ENCODE results near the gene ADIPOR2. TPM values are rescaled to one million over a fixed set of nuclear protein-coding genes. Genes with fewer than 3 reads are reported as not detected.

Gene ADIPOR2
- total and polyA plus RNA-seq, 2 of the 4 experiments (the other 2 are of a cell fraction), result 20.0 to 24.9 TPM

GRCh38 chr12:1758887-1759286 is 68.0 kb downstream of the ADIPOR2 start:
- no peak overlapping the region for H2BK15ac ChIP-seq (ENCODE audit: low read depth, low read length)
- H3K4ac ChIP-seq (ENCODE audit: low read depth, low read length), result no peak overlapping the region
- intact Hi-C loops (cut with micrococcal nuclease), result loop anchor here (5.0 kb wide), 1 partner anchor 37 kb away; no protein-coding TSS in a partner anchor
- H2AK5ac ChIP-seq (ENCODE audit: low read depth, low read length), result no peak overlapping the region
- H3K4me2 ChIP-seq (ENCODE audit: low read depth, low read length), result peak overlapping the region; percentile 36
- in situ Hi-C loops (cut with MboI; ENCODE audit: low sequenced_read_pairs), result no loop called here
- peaks cover 9% of the 10 kb centered on the region for H3K9me1 ChIP-seq (ENCODE audit: insufficient read depth, low read length)
- H3K36me3 ChIP-seq (ENCODE audit: control insufficient read depth, insufficient read depth, low read length), result peaks cover 8% of the 10 kb centered on the region
- peak overlapping the region; percentile 34; the same call in 1 of the 2 replicates for H3K27ac ChIP-seq (ENCODE audit: insufficient read depth, low read length)
- H2AK9ac ChIP-seq (replicated peaks; ENCODE audit: low read depth, low read length, poor library complexity), result no peak overlapping the region
- H3K56ac ChIP-seq (ENCODE audit: extremely low read depth, insufficient read depth, low read length), result no peak overlapping the region
- peaks cover 2% of the 10 kb centered on the region for H3K4me1 ChIP-seq (ENCODE audit: control insufficient read depth, insufficient read depth, low read length)
- H4K91ac ChIP-seq (ENCODE audit: insufficient read depth, low read depth, low read length), result no peak overlapping the region
- peaks cover 18 to 45% of the 10 kb centered on the region in 2 experiments for H3K79me1 ChIP-seq (ENCODE audit: low read depth in 1 of 2, low read length in 2 of 2)
- no peak overlapping the region for H2BK20ac ChIP-seq (ENCODE audit: low read depth, low read length)
- H3K9me3 ChIP-seq (ENCODE audit: control insufficient read depth, insufficient read depth, low read length), result no peaks in the 10 kb centered on the region
- WGBS, 2 experiments (ENCODE audit: extremely low coverage in 2 of 2, insufficient read length in 1 of 2), result no CpG with 5 or more reads among the region's 4 CpGs
- CTCF ChIA-PET, result no interaction called here
- dilution Hi-C loops (cut with HindIII; ENCODE audit: low sequenced_read_pairs, unreplicated experiment), result no loop called here
- H3K18ac ChIP-seq (ENCODE audit: low read depth, low read length), result no peak overlapping the region
- no peaks in the 10 kb centered on the region for H4K20me1 ChIP-seq (ENCODE audit: insufficient read depth, low read length)
- POLR2A ChIA-PET (ENCODE audit: unreplicated experiment), result no interaction called here
- H4K8ac ChIP-seq (ENCODE audit: low read depth in 2 of 2, low read length in 2 of 2), result no peak overlapping the region
- DNase-seq (peak; percentile 54), ATAC-seq (ENCODE audit: low read depth) (peak; percentile 61)
- H3K14ac ChIP-seq (replicated peaks; ENCODE audit: low read depth, low read length), result no peak overlapping the region
- no peaks in the 10 kb centered on the region for H3K27me3 ChIP-seq (ENCODE audit: control insufficient read depth, insufficient read depth, low read length)
- H4K5ac ChIP-seq (ENCODE audit: low read depth, low read length), result no peak overlapping the region
- no peak overlapping the region for H3K4me3 ChIP-seq (ENCODE audit: insufficient read depth, low read depth, low read length)
- H3K23ac ChIP-seq (ENCODE audit: low read depth, low read length), result 0 out of 2 replicates have a peak overlapping the region, but pooled peaks have one; percentile 2
- no TSS peak for BruUV-seq (replicated peaks)
- H2BK5ac ChIP-seq (ENCODE audit: low read depth, low read length, poor library complexity, severe bottlenecking), result no peak overlapping the region
- H2AFZ ChIP-seq (replicated peaks; ENCODE audit: low read length, poor library complexity), result no peak overlapping the region
- H3K9ac ChIP-seq (ENCODE audit: low read depth, low read length), result no peak overlapping the region; the same call in 1 of the 2 replicates
- TF ChIP-seq CTCF (conservative IDR thresholded peaks at IDR 0.05; ENCODE audit: low read depth, low read length), result no peak
- TF ChIP-seq FOS (IDR thresholded peaks at IDR 0.05; ENCODE audit: low read depth, low read length), result no peak
- no peak for TF ChIP-seq NFE2L2 (IDR thresholded peaks at IDR 0.05; ENCODE audit: low read depth, low read length)
- TF ChIP-seq CHD1 (IDR thresholded peaks at IDR 0.05; ENCODE audit: low read depth, low read length), result no peak
- no peak for TF ChIP-seq BHLHE40 (IDR thresholded peaks at IDR 0.05; ENCODE audit: low read depth, low read length)
- TF ChIP-seq MAZ (IDR thresholded peaks at IDR 0.05; ENCODE audit: borderline replicate concordance, low read depth, low read length), result no peak
- no peak for TF ChIP-seq MAFK (IDR thresholded peaks at IDR 0.05; ENCODE audit: low read depth, low read length)
- no peak for TF ChIP-seq POLR2A (IDR thresholded peaks at IDR 0.05; ENCODE audit: low read depth, low read length)
- TF ChIP-seq RCOR1 (IDR thresholded peaks at IDR 0.05; ENCODE audit: insufficient replicate concordance, low read length), result no peak
- TF ChIP-seq RAD21 (IDR thresholded peaks at IDR 0.05; ENCODE audit: low read length), result no peak
- TF ChIP-seq SMC3 (IDR thresholded peaks at IDR 0.05; ENCODE audit: low read depth, low read length), result no peak
- no peak overlapping the region for H2BK120ac ChIP-seq (ENCODE audit: low read depth, low read length)
